ENCODE results near the gene RBM19.

Gene RBM19

GRCh38 chr12:113797535-113797868 is 168.6 kb downstream of the RBM19 start:
- Histone ChIP-seq H3K4me3 (ENCODE audit: low read length) (no peak overlapping the region), H3K4me1 (ENCODE audit: control insufficient read depth, insufficient read depth, low read length) (no peaks in the 10 kb centered on the region), H3K27ac (ENCODE audit: low read depth, low read length) (no peak overlapping the region), H3K9ac (ENCODE audit: low read length) (no peak overlapping the region), H3K27me3 (ENCODE audit: control insufficient read depth, insufficient read depth, low read length) (no peaks in the 10 kb centered on the region), H3K36me3 (ENCODE audit: control insufficient read depth, insufficient read depth, low read length) (no peaks in the 10 kb centered on the region)

- Histone ChIP-seq H3K27me3 (ENCODE audit: control insufficient read depth, insufficient read depth, low read length) (no peaks in the 10 kb centered on the region), H3K36me3 (ENCODE audit: control insufficient read depth, insufficient read depth, low read length) (no peaks in the 10 kb centered on the region), H3K27ac (ENCODE audit: low read depth, low read length) (no peak overlapping the region), H3K4me1 (ENCODE audit: control insufficient read depth, insufficient read depth, low read length) (no peaks in the 10 kb centered on the region), H3K4me3 (ENCODE audit: low read length) (no peak overlapping the region), H3K9ac (ENCODE audit: low read length) (no peak overlapping the region)
Measured at GRCh38 chr12:113796852-113797534, 169.1 kb downstream of the RBM19 start.

- no peak overlapping the region for H3K4me3 ChIP-seq (ENCODE audit: low read length)
- no peaks in the 10 kb centered on the region for H3K4me1 ChIP-seq (ENCODE audit: control insufficient read depth, insufficient read depth, low read length)
- no peak overlapping the region for H3K9ac ChIP-seq (ENCODE audit: low read length)
- no peak overlapping the region for H3K27ac ChIP-seq (ENCODE audit: low read depth, low read length)
- H3K27me3 ChIP-seq (ENCODE audit: control insufficient read depth, insufficient read depth, low read length) = no peaks in the 10 kb centered on the region
- no peaks in the 10 kb centered on the region for H3K36me3 ChIP-seq (ENCODE audit: control insufficient read depth, insufficient read depth, low read length)
Measured at GRCh38 chr12:113796066-113796827, 169.9 kb downstream of the RBM19 start.

GRCh38 chr12:113795445-113795844 is 170.7 kb downstream of the RBM19 start:
- Histone ChIP-seq H3K36me3 (ENCODE audit: control insufficient read depth, insufficient read depth, low read length) (no peaks in the 10 kb centered on the region), H3K4me1 (ENCODE audit: control insufficient read depth, insufficient read depth, low read length) (no peaks in the 10 kb centered on the region), H3K9ac (ENCODE audit: low read length) (no peak overlapping the region), H3K27me3 (ENCODE audit: control insufficient read depth, insufficient read depth, low read length) (no peaks in the 10 kb centered on the region), H3K27ac (ENCODE audit: low read depth, low read length) (no peak overlapping the region), H3K4me3 (ENCODE audit: low read length) (no peak overlapping the region)

- no peak overlapping the region for H3K4me3 ChIP-seq (ENCODE audit: low read length)
- no peak overlapping the region for H3K9ac ChIP-seq (ENCODE audit: low read length)
- H3K27me3 ChIP-seq (ENCODE audit: control insufficient read depth, insufficient read depth, low read length) = no peaks in the 10 kb centered on the region
- H3K4me1 ChIP-seq (ENCODE audit: control insufficient read depth, insufficient read depth, low read length) = no peaks in the 10 kb centered on the region
- H3K36me3 ChIP-seq (ENCODE audit: control insufficient read depth, insufficient read depth, low read length) = no peaks in the 10 kb centered on the region
- H3K27ac ChIP-seq (ENCODE audit: low read depth, low read length) = no peak overlapping the region
Measured at GRCh38 chr12:113794774-113795173, 171.4 kb downstream of the RBM19 start.

- no peaks in the 10 kb centered on the region for H3K4me1 ChIP-seq (ENCODE audit: control insufficient read depth, insufficient read depth, low read length)
- H3K9ac ChIP-seq (ENCODE audit: low read length) = no peak overlapping the region
- H3K4me3 ChIP-seq (ENCODE audit: low read length) = no peak overlapping the region
- H3K36me3 ChIP-seq (ENCODE audit: control insufficient read depth, insufficient read depth, low read length) = no peaks in the 10 kb centered on the region
- no peak overlapping the region for H3K27ac ChIP-seq (ENCODE audit: low read depth, low read length)
- no peaks in the 10 kb centered on the region for H3K27me3 ChIP-seq (ENCODE audit: control insufficient read depth, insufficient read depth, low read length)
Measured at GRCh38 chr12:113793250-113793649, 172.9 kb downstream of the RBM19 start.

GRCh38 chr12:113792450-113792849 is 173.7 kb downstream of the RBM19 start:
- Histone ChIP-seq H3K4me3 (ENCODE audit: low read length) (no peak overlapping the region), H3K9ac (ENCODE audit: low read length) (no peak overlapping the region), H3K27ac (ENCODE audit: low read depth, low read length) (no peak overlapping the region), H3K4me1 (ENCODE audit: control insufficient read depth, insufficient read depth, low read length) (no peaks in the 10 kb centered on the region), H3K27me3 (ENCODE audit: control insufficient read depth, insufficient read depth, low read length) (no peaks in the 10 kb centered on the region), H3K36me3 (ENCODE audit: control insufficient read depth, insufficient read depth, low read length) (no peaks in the 10 kb centered on the region)

- Histone ChIP-seq H3K4me3 (ENCODE audit: low read length) (no peak overlapping the region), H3K27me3 (ENCODE audit: control insufficient read depth, insufficient read depth, low read length) (no peaks in the 10 kb centered on the region), H3K4me1 (ENCODE audit: control insufficient read depth, insufficient read depth, low read length) (no peaks in the 10 kb centered on the region), H3K9ac (ENCODE audit: low read length) (no peak overlapping the region), H3K36me3 (ENCODE audit: control insufficient read depth, insufficient read depth, low read length) (no peaks in the 10 kb centered on the region), H3K27ac (ENCODE audit: low read depth, low read length) (no peak overlapping the region)
Measured at GRCh38 chr12:113788020-113788856, 177.9 kb downstream of the RBM19 start.

- H3K36me3 ChIP-seq (ENCODE audit: control insufficient read depth, insufficient read depth, low read length) = no peaks in the 10 kb centered on the region
- H3K27me3 ChIP-seq (ENCODE audit: control insufficient read depth, insufficient read depth, low read length) = no peaks in the 10 kb centered on the region
- no peak overlapping the region for H3K9ac ChIP-seq (ENCODE audit: low read length)
- H3K27ac ChIP-seq (ENCODE audit: low read depth, low read length) = no peak overlapping the region
- no peaks in the 10 kb centered on the region for H3K4me1 ChIP-seq (ENCODE audit: control insufficient read depth, insufficient read depth, low read length)
- no peak overlapping the region for H3K4me3 ChIP-seq (ENCODE audit: low read length)
Measured at GRCh38 chr12:113786107-113786506, 180.0 kb downstream of the RBM19 start.

GRCh38 chr12:113783811-113784210 is 182.3 kb downstream of the RBM19 start:
- Histone ChIP-seq H3K27ac (ENCODE audit: low read depth, low read length) (no peak overlapping the region), H3K4me3 (ENCODE audit: low read length) (no peak overlapping the region), H3K36me3 (ENCODE audit: control insufficient read depth, insufficient read depth, low read length) (no peaks in the 10 kb centered on the region), H3K9ac (ENCODE audit: low read length) (no peak overlapping the region), H3K4me1 (ENCODE audit: control insufficient read depth, insufficient read depth, low read length) (no peaks in the 10 kb centered on the region), H3K27me3 (ENCODE audit: control insufficient read depth, insufficient read depth, low read length) (no peaks in the 10 kb centered on the region)

- Histone ChIP-seq H3K27me3 (ENCODE audit: control insufficient read depth, insufficient read depth, low read length) (no peaks in the 10 kb centered on the region), H3K27ac (ENCODE audit: low read depth, low read length) (no peak overlapping the region)
Measured at GRCh38 chr12:113782873-113783272, 183.3 kb downstream of the RBM19 start.

GRCh38 chr12:113781415-113782198 is 184.5 kb downstream of the RBM19 start:
- H3K4me3 ChIP-seq (ENCODE audit: low read length) = no peak overlapping the region
- H3K4me1 ChIP-seq (ENCODE audit: control insufficient read depth, insufficient read depth, low read length) = no peaks in the 10 kb centered on the region
- no peaks in the 10 kb centered on the region for H3K36me3 ChIP-seq (ENCODE audit: control insufficient read depth, insufficient read depth, low read length)
- H3K27ac ChIP-seq (ENCODE audit: low read depth, low read length) = no peak overlapping the region
- no peaks in the 10 kb centered on the region for H3K27me3 ChIP-seq (ENCODE audit: control insufficient read depth, insufficient read depth, low read length)
- no peak overlapping the region for H3K9ac ChIP-seq (ENCODE audit: low read length)

More at GRCh38 chr12:113782873-113783272, 183.3 kb downstream of the RBM19 start:
- no peak overlapping the region for H3K9ac ChIP-seq (ENCODE audit: low read length)
- H3K4me1 ChIP-seq (ENCODE audit: control insufficient read depth, insufficient read depth, low read length) = no peaks in the 10 kb centered on the region
- no peaks in the 10 kb centered on the region for H3K36me3 ChIP-seq (ENCODE audit: control insufficient read depth, insufficient read depth, low read length)
- H3K4me3 ChIP-seq (ENCODE audit: low read length) = no peak overlapping the region
